ENCODE data around the gene COPS9. TPM values are rescaled to one million over a fixed set of nuclear protein-coding genes. Genes with fewer than 3 reads are reported as not detected.

Gene COPS9
- total RNA-seq, 1 donor from 2014 or later = 35.0 TPM

- H3K36me3 ChIP-seq (ENCODE audit: control insufficient read depth, insufficient read depth, low read length) = no peaks in the 10 kb centered on the region
- DNase-seq (ENCODE audit: low read depth) (no peak), FAIRE-seq (no peak)
- H3K27me3 ChIP-seq (ENCODE audit: control insufficient read depth, insufficient read depth, low read length) = no peaks in the 10 kb centered on the region
- TF ChIP-seq, protein P1, sequence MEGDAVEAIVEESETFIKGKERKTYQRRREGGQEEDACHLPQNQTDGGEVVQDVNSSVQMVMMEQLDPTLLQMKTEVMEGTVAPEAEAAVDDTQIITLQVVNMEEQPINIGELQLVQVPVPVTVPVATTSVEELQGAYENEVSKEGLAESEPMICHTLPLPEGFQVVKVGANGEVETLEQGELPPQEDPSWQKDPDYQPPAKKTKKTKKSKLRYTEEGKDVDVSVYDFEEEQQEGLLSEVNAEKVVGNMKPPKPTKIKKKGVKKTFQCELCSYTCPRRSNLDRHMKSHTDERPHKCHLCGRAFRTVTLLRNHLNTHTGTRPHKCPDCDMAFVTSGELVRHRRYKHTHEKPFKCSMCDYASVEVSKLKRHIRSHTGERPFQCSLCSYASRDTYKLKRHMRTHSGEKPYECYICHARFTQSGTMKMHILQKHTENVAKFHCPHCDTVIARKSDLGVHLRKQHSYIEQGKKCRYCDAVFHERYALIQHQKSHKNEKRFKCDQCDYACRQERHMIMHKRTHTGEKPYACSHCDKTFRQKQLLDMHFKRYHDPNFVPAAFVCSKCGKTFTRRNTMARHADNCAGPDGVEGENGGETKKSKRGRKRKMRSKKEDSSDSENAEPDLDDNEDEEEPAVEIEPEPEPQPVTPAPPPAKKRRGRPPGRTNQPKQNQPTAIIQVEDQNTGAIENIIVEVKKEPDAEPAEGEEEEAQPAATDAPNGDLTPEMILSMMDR (IDR thresholded peaks at IDR 0.05; ENCODE audit: insufficient read depth, low read length, severe bottlenecking) = no peak
- no peak overlapping the region for H3K4me3 ChIP-seq (ENCODE audit: low read depth, low read length)
Observed at GRCh38 chr2:240121675-240122074, 14.4 kb downstream of the COPS9 start.

- no peak for DNase-seq (ENCODE audit: low read depth)
- H3K4me3 ChIP-seq (ENCODE audit: low read depth, low read length) = no peak overlapping the region
- H3K27me3 ChIP-seq (ENCODE audit: control insufficient read depth, insufficient read depth, low read length) = no peaks in the 10 kb centered on the region
- TF ChIP-seq, protein P1 (IDR thresholded peaks at IDR 0.05; ENCODE audit: insufficient read depth, low read length, severe bottlenecking) = no peak
- FAIRE-seq = no peak
- H3K36me3 ChIP-seq (ENCODE audit: control insufficient read depth, insufficient read depth, low read length) = no peaks in the 10 kb centered on the region
Observed at GRCh38 chr2:240121190-240121589, 14.9 kb downstream of the COPS9 start.

- no peak for DNase-seq (ENCODE audit: low read depth)
Observed at GRCh38 chr2:240114233-240114632, 21.9 kb downstream of the COPS9 start.

GRCh38 chr2:240112914-240113690 is 23.0 kb downstream of the COPS9 start:
- H3K36me3 ChIP-seq (ENCODE audit: control insufficient read depth, insufficient read depth, low read length) = no peaks in the 10 kb centered on the region
- no peak for FAIRE-seq
- no peak overlapping the region for H3K4me3 ChIP-seq (ENCODE audit: low read depth, low read length)
- DNase-seq (ENCODE audit: low read depth) = no peak
- TF ChIP-seq, protein P1 (IDR thresholded peaks at IDR 0.05; ENCODE audit: insufficient read depth, low read length, severe bottlenecking) = no peak
- no peaks in the 10 kb centered on the region for H3K27me3 ChIP-seq (ENCODE audit: control insufficient read depth, insufficient read depth, low read length)

More at GRCh38 chr2:240114233-240114632, 21.9 kb downstream of the COPS9 start:
- Histone ChIP-seq H3K4me3 (ENCODE audit: low read depth, low read length) (no peak overlapping the region), H3K27me3 (ENCODE audit: control insufficient read depth, insufficient read depth, low read length) (no peaks in the 10 kb centered on the region), H3K36me3 (ENCODE audit: control insufficient read depth, insufficient read depth, low read length) (no peaks in the 10 kb centered on the region)
- FAIRE-seq = no peak
- TF ChIP-seq, protein P1 (IDR thresholded peaks at IDR 0.05; ENCODE audit: insufficient read depth, low read length, severe bottlenecking) = no peak

DNA sequence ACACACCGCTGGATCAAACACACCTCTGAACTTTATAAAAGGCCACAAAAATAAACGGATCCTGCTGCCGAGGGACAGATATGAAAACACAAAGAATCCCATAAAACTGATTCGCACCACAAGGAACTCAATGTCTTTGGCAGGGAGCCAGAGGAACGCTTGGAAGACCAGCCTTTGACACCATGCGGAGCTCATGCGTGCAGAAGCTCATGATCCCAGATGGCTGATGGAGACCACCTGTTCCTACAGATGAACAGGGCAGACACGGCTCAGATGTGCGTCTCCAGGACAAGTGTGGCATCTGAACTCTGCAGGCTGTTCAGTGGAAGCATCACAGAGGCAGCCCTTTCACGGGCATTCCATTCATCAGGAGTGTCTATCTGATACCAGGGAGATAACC is 24.9 kb downstream of the COPS9 start:
- no peak overlapping the region for H3K4me3 ChIP-seq (ENCODE audit: low read depth, low read length)
- DNase-seq (ENCODE audit: low read depth) (no peak), FAIRE-seq (no peak)
- no peaks in the 10 kb centered on the region for H3K27me3 ChIP-seq (ENCODE audit: control insufficient read depth, insufficient read depth, low read length)
- no peaks in the 10 kb centered on the region for H3K36me3 ChIP-seq (ENCODE audit: control insufficient read depth, insufficient read depth, low read length)
- TF ChIP-seq, protein P1 (IDR thresholded peaks at IDR 0.05; ENCODE audit: insufficient read depth, low read length, severe bottlenecking) = no peak

DNA sequence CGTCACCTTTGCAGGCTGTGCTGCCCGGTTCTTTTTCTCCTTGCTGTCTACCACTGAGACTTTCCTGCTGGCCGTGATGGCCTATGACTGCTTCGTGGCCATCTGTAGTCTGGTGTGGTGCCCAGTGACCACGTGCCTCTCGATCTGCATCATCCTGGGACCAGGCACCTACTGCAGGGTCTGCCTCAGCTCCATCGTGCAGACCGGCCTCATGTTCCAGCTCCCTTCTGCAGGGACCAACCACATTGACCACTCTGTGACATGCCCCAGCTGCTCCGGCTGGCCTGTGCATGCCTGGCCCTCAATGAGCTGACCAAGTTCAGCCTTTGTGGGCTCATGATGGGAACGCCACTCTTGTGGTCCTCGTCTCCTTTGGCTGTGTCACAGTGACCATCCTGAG is 26.7 kb downstream of the COPS9 start:
- TF ChIP-seq, protein P1 (IDR thresholded peaks at IDR 0.05; ENCODE audit: insufficient read depth, low read length, severe bottlenecking) = no peak
- H3K36me3 ChIP-seq (ENCODE audit: control insufficient read depth, insufficient read depth, low read length) = no peaks in the 10 kb centered on the region
- no peak overlapping the region for H3K4me3 ChIP-seq (ENCODE audit: low read depth, low read length)
- H3K27me3 ChIP-seq (ENCODE audit: control insufficient read depth, insufficient read depth, low read length) = peaks cover 2% of the 10 kb centered on the region
- DNase-seq (ENCODE audit: low read depth) = no peak
- no peak for FAIRE-seq
